ENCODE measurements around the gene FXYD1. TPM values are rescaled to one million over a fixed set of nuclear protein-coding genes. Genes with fewer than 3 reads are reported as not detected.
A peak's percentile ranks its signal among the peaks of the same experiment; 100 is the strongest.
"Not testable (repeated sequence)": the region's sequence is repeated elsewhere in the genome, so short reads cannot be mapped to it uniquely, and the experiment has no call there.

FXYD1 gene
- polyA plus RNA-seq, 2 of the 4 experiments (the other 2 are of a cell fraction): not detected

- TF ChIP-seq FOXS1 (CRISPR knock-in tag; IDR thresholded peaks at IDR 0.05) (no peak), TP53 (CRISPR knock-in tag; IDR thresholded peaks at IDR 0.05) (no peak), CBX8 (IDR thresholded peaks at IDR 0.05) (no peak), HMGXB4 (CRISPR knock-in tag; IDR thresholded peaks at IDR 0.05; ENCODE audit: borderline replicate concordance) (no peak), USF2 (IDR thresholded peaks at IDR 0.05) (no peak), KDM5A (IDR thresholded peaks at IDR 0.05) (no peak), GATA3 (IDR thresholded peaks at IDR 0.05; ENCODE audit: borderline replicate concordance) (no peak), JUNB (IDR thresholded peaks at IDR 0.05) (no peak), HEYL (CRISPR knock-in tag; IDR thresholded peaks at IDR 0.05) (no peak), ESRRA (IDR thresholded peaks at IDR 0.05; ENCODE audit: borderline replicate concordance, low read length) (no peak), HOXA7 (CRISPR knock-in tag; IDR thresholded peaks at IDR 0.05) (no peak), HDAC2 (IDR thresholded peaks at IDR 0.05) (no peak), SREBF2 (IDR thresholded peaks at IDR 0.05) (no peak)
Measured at GRCh38 chr19:35126624-35126959, 12.0 kb upstream of the FXYD1 start (continued).

- no peak overlapping the region for H3K4me2 ChIP-seq
- no peak overlapping the region for H3K27ac ChIP-seq
- no peak for DNase-seq (ENCODE audit: low read depth in 1 of 2, low spot score in 1 of 2)
- H3K4me1 ChIP-seq: peaks cover 15% of the 10 kb centered on the region
- CTCF ChIA-PET: interaction anchor here (0.8 to 7.6 kb wide), 12 partner anchors 8 to 287 kb away, joined by 3 to 145 read pairs (median 3); partner anchors contain the start of genes FXYD1, FXYD3 and LGI4
- ATAC-seq: no peak
- H3K4me3 ChIP-seq: no peak overlapping the region
- POLR2A ChIA-PET: no interaction called here
- 81% methylated on average over 7 of the region's 7 CpGs for WGBS (ENCODE audit: missing lambda C conversion rate)
- TF ChIP-seq E2F6 (IDR thresholded peaks at IDR 0.05; ENCODE audit: borderline replicate concordance, low read depth) (no peak), RAD21 (conservative IDR thresholded peaks at IDR 0.05 in 1 of 2, IDR thresholded peaks at IDR 0.05 in 1 of 2) (no peak), CHD4 (IDR thresholded peaks at IDR 0.05; ENCODE audit: borderline replicate concordance) (no peak), HDAC2 (IDR thresholded peaks at IDR 0.05) (no peak)
- peak; percentile 72 for FAIRE-seq
- H3K9me3 ChIP-seq: no peaks in the 10 kb centered on the region
Measured at GRCh38 chr19:35127871-35128270, 10.8 kb upstream of the FXYD1 start.

- POLR2A ChIA-PET: no interaction called here
- WGBS (ENCODE audit: missing lambda C conversion rate): 63% methylated on average over 9 of the region's 9 CpGs
- H3K4me2 ChIP-seq: no peak overlapping the region
- FAIRE-seq (peak; percentile 93), ATAC-seq (no peak), DNase-seq (ENCODE audit: low read depth in 1 of 2, low spot score in 1 of 2) (no peak)
- no peak overlapping the region; a peak in 1 of 6 replicates for H3K27ac ChIP-seq
- CTCF ChIA-PET: interaction anchor here (1.1 to 7.6 kb wide), 6 partner anchors 7 to 156 kb away, joined by 3 to 145 read pairs (median 22); partner anchors contain the start of genes FXYD1, FXYD3 and LGI4
- no peak overlapping the region for H3K4me3 ChIP-seq
- peaks cover 15% of the 10 kb centered on the region for H3K4me1 ChIP-seq
- H3K9me3 ChIP-seq: no peaks in the 10 kb centered on the region
- TF ChIP-seq CHD2 (IDR thresholded peaks at IDR 0.05; ENCODE audit: low read length, partially characterized antibody) (no peak), POLR2A (IDR thresholded peaks at IDR 0.05; ENCODE audit: low read length) (no peak), CHD4 (IDR thresholded peaks at IDR 0.05; ENCODE audit: borderline replicate concordance) (no peak), PBX3 (IDR thresholded peaks at IDR 0.05) (no peak), POLR2AphosphoS2 (conservative IDR thresholded peaks at IDR 0.05; ENCODE audit: low read length) (no peak), ZFP36 (IDR thresholded peaks at IDR 0.05; ENCODE audit: borderline replicate concordance, partially characterized antibody) (no peak), KDM1A (IDR thresholded peaks at IDR 0.05; ENCODE audit: low read depth) (no peak), RARB (CRISPR knock-in tag; IDR thresholded peaks at IDR 0.05) (no peak)
Measured at GRCh38 chr19:35128398-35129057, 10.1 kb upstream of the FXYD1 start.

GRCh38 chr19:35129724-35130274 is 8.8 kb upstream of the FXYD1 start:
- WGBS (ENCODE audit: missing lambda C conversion rate): 46% methylated on average over 14 of the region's 14 CpGs
- CTCF ChIA-PET: interaction anchor here (0.9 to 1.8 kb wide), 3 partner anchors 14 to 79 kb away, joined by 3 to 6 read pairs (median 3); no protein-coding TSS in a partner anchor
- Histone ChIP-seq H3K4me2 (peak overlapping the region; percentile 9; the same call in 1 of the 3 replicates), H3K27ac (peak overlapping the region in 1 of 2 experiments; percentile 15; a peak in 1 of 6 replicates)
- DNase-seq (ENCODE audit: low read depth in 1 of 2, low spot score in 1 of 2); H3K9me3 ChIP-seq; ATAC-seq; POLR2A ChIA-PET; H3K4me1 ChIP-seq; H3K4me3 ChIP-seq: not testable (repeated sequence)
- FAIRE-seq: peak; percentile 18

Measured in A549 (cell line).